ENCODE data around the gene USP47. TPM values are rescaled to one million over a fixed set of nuclear protein-coding genes. Genes with fewer than 3 reads are reported as not detected.
A peak's percentile ranks its signal among the peaks of the same experiment; 100 is the strongest.

Gene USP47
- total RNA-seq, 4 donors from 2014 or later = 50.3 to 83.0 (median 69.6) TPM

- TF ChIP-seq POLR2A (IDR thresholded peaks at IDR 0.05) = no peak
- no peak for TF ChIP-seq CTCF (IDR thresholded peaks at IDR 0.05)
- intact Hi-C loops (cut with DNase I; ENCODE audit: low total_unique reads) = no loop called here
- no peak overlapping the region for H3K4me3 ChIP-seq (ENCODE audit: low read depth, poor library complexity, severe bottlenecking)
- DNase-seq (ENCODE audit: low spot score in 2 of 2) = no peak
These were observed 2.1 kb upstream of the USP47 start for GRCh38 chr11:11839718-11840117.

GRCh38 chr11:11841116-11841722 lies 553 bp upstream of the USP47 start:
- intact Hi-C loops (cut with DNase I; ENCODE audit: low total_unique reads) = no loop called here
- 4 to 5% methylated on average over 21 of the region's 21 CpGs for whole genome bisulfite sequencing, 2 donors
- DNase-seq (ENCODE audit: low spot score in 2 of 2) = no peak

GRCh38 chr11:11842421-11843008 lies 743 bp downstream of the USP47 start:
- H3K4me3 ChIP-seq (ENCODE audit: low read depth, poor library complexity, severe bottlenecking) = peak overlapping the region; percentile 90
- intact Hi-C loops (cut with DNase I; ENCODE audit: low total_unique reads) = no loop called here
- DNase-seq (ENCODE audit: low spot score in 2 of 2) = peak; percentile 60 to 92
- 1 to 3% methylated on average over 18 of the region's 18 CpGs for WGBS, 2 donors
- TF ChIP-seq POLR2A (IDR thresholded peaks at IDR 0.05) = no peak
- no peak for TF ChIP-seq CTCF (IDR thresholded peaks at IDR 0.05)

More at GRCh38 chr11:11841116-11841722, 553 bp upstream of the USP47 start:
- no peak for TF ChIP-seq CTCF (IDR thresholded peaks at IDR 0.05)
- H3K4me3 ChIP-seq (ENCODE audit: low read depth, poor library complexity, severe bottlenecking) = peak overlapping the region; percentile 90

GRCh38 chr11:11843211-11843621 lies 1.4 kb downstream of the USP47 start:
- no peak for DNase-seq (ENCODE audit: low spot score in 2 of 2)
- intact Hi-C loops (cut with DNase I; ENCODE audit: low total_unique reads) = no loop called here
- no peak for TF ChIP-seq CTCF (IDR thresholded peaks at IDR 0.05)
- no peak for TF ChIP-seq POLR2A (IDR thresholded peaks at IDR 0.05)
- H3K4me3 ChIP-seq (ENCODE audit: low read depth, poor library complexity, severe bottlenecking) = no peak overlapping the region
- 0 to 1% methylated on average over 3 of the region's 3 CpGs for WGBS, 2 donors

- H3K4me3 ChIP-seq (ENCODE audit: low read depth, poor library complexity, severe bottlenecking) = no peak overlapping the region
- WGBS, 2 donors = 6 to 8% methylated on average over 2 of the region's 2 CpGs
- intact Hi-C loops (cut with DNase I; ENCODE audit: low total_unique reads) = no loop called here
These were observed 1.9 kb downstream of the USP47 start for GRCh38 chr11:11843642-11844041.

More at GRCh38 chr11:11843642-11844041, 1.9 kb downstream of the USP47 start:
- no peak for DNase-seq (ENCODE audit: low spot score in 2 of 2)
- no peak for TF ChIP-seq POLR2A (IDR thresholded peaks at IDR 0.05)
- TF ChIP-seq CTCF (IDR thresholded peaks at IDR 0.05) = no peak

Measured in lower leg skin (tissue), 4 donors.